Caco-2 (cell line): ENCODE data around the gene TTC28. TPM values are rescaled to one million over a fixed set of nuclear protein-coding genes. Genes with fewer than 3 reads are reported as not detected.

Experiments used
- BruUV-seq: library from RNA; stranded (reverse); fragments of 400-500 nt; replicated peaks from 2 replicates; lab custom pipeline; 2021; lab: Mats Ljungman, UMichigan
- CTCF ChIA-PET: fragments of 300-600 bp; sonication (Branson Sonifier 250); formaldehyde crosslinking; loops from one replicate; lab custom pipeline; 2022; ENCODE audit warnings: antibody characterized with exemption; lab: Charles Lee
- POLR2A ChIA-PET: fragments of 300-600 bp; sonication (Branson Sonifier 250); formaldehyde crosslinking; loops from one replicate; lab custom pipeline; 2022; ENCODE audit warnings: antibody characterized with exemption; lab: Charles Lee
- DNase-seq, 2 experiments: peaks; one replicate each; pipeline versions ENCODE4 v3.0.0 to v3.0.0-alpha.2; 2020 to 2022
- H3K27me3 ChIP-seq: replicated peaks from 2 replicates; pipeline ENCODE4 v1.6.0; 2011; ENCODE audit warnings: low read length; ENCODE audit not compliant: control insufficient read depth, insufficient read depth
- H3K36me3 ChIP-seq: 2 replicates; pipeline ENCODE4 v1.5.1; 2011; ENCODE audit warnings: low read length; ENCODE audit not compliant: control insufficient read depth, insufficient read depth
- H3K4me1 ChIP-seq: fragments of 250-450 bp; sonication (Bioruptor Pico); 2 replicates; pipeline ENCODE4 v1.5.1; 2020; ENCODE audit warnings: mild to moderate bottlenecking
- H3K4me3 ChIP-seq: 2 replicates; pipeline ENCODE4 v1.5.1; 2011; ENCODE audit warnings: low read depth, mild to moderate bottlenecking, control low read depth, low read length
- H3K9me3 ChIP-seq: fragments of 250-450 bp; sonication (Bioruptor Pico); 2 replicates; pipeline ENCODE4 v1.5.1; 2020; ENCODE audit warnings: mild to moderate bottlenecking, moderate library complexity
- H3K27ac Mint-ChIP-seq: one replicate; pipeline ENCODE4 v1.8.0; 2022; ENCODE audit warnings: mixed read lengths; ENCODE audit not compliant: unreplicated experiment
- H3K27me3 Mint-ChIP-seq: one replicate; pipeline ENCODE4 v1.8.0; 2022; ENCODE audit warnings: mixed read lengths; ENCODE audit not compliant: insufficient read depth, unreplicated experiment
- H3K36me3 Mint-ChIP-seq: one replicate; pipeline ENCODE4 v1.8.0; 2022; ENCODE audit warnings: mild to moderate bottlenecking, mixed read lengths; ENCODE audit not compliant: insufficient read depth, unreplicated experiment
- H3K4me1 Mint-ChIP-seq: one replicate; pipeline ENCODE4 v1.8.0; 2022; ENCODE audit warnings: low read depth, mixed read lengths; ENCODE audit not compliant: unreplicated experiment
- H3K4me3 Mint-ChIP-seq: one replicate; pipeline ENCODE4 v1.8.0; 2022; ENCODE audit warnings: mild to moderate bottlenecking, moderate library complexity, mixed read lengths; ENCODE audit not compliant: unreplicated experiment
- H3K9me3 Mint-ChIP-seq: one replicate; pipeline ENCODE4 v1.8.0; 2022; ENCODE audit warnings: mixed read lengths; ENCODE audit not compliant: unreplicated experiment
- intact Hi-C: fragments of 100-400 bp; cut with micrococcal nuclease; formaldehyde crosslinking; loops from one replicate; pipeline ENCODE4 v1.10.0; 2022; ENCODE audit not compliant: unreplicated experiment
- total RNA-seq: library from RNA; stranded (reverse); gene quantifications from 2 replicates; pipeline ENCODE4 v1.2.3, GENCODE V29; 2022
- TF ChIP-seq, protein P1 (sequence below), 2 experiments: fragments of 200-600 bp in 1 of 2; IDR thresholded peaks; 1 replicate in 1 of 2; 2 replicates in 1 of 2; pipeline versions ENCODE4 v1.5.1 to v1.8.0; 2011 to 2022; ENCODE audit warnings: antibody characterized with exemption in 1 of 2, control low read depth in 1 of 2, inconsistent platforms in 1 of 2, low read depth in 1 of 2, low read length in 1 of 2, mild to moderate bottlenecking in 1 of 2, moderate library complexity in 1 of 2; ENCODE audit not compliant: insufficient read depth in 1 of 2, severe bottlenecking in 1 of 2, unreplicated experiment in 1 of 2

The TTC28 gene
- total RNA-seq, 1 experiment from 2014 or later = 12.0 TPM

- no peak overlapping the region for H3K27ac Mint-ChIP-seq
- Histone ChIP-seq H3K36me3 (no peaks in the 10 kb centered on the region), H3K4me3 (no peak overlapping the region), H3K27me3 (no peaks in the 10 kb centered on the region), H3K9me3 (no peaks in the 10 kb centered on the region), H3K4me1 (peaks cover 31% of the 10 kb centered on the region)
- H3K36me3 Mint-ChIP-seq = no peaks in the 10 kb centered on the region
- no peak for DNase-seq
- no TSS peak for BruUV-seq
- no peaks in the 10 kb centered on the region for H3K27me3 Mint-ChIP-seq
- TF ChIP-seq, protein P1, sequence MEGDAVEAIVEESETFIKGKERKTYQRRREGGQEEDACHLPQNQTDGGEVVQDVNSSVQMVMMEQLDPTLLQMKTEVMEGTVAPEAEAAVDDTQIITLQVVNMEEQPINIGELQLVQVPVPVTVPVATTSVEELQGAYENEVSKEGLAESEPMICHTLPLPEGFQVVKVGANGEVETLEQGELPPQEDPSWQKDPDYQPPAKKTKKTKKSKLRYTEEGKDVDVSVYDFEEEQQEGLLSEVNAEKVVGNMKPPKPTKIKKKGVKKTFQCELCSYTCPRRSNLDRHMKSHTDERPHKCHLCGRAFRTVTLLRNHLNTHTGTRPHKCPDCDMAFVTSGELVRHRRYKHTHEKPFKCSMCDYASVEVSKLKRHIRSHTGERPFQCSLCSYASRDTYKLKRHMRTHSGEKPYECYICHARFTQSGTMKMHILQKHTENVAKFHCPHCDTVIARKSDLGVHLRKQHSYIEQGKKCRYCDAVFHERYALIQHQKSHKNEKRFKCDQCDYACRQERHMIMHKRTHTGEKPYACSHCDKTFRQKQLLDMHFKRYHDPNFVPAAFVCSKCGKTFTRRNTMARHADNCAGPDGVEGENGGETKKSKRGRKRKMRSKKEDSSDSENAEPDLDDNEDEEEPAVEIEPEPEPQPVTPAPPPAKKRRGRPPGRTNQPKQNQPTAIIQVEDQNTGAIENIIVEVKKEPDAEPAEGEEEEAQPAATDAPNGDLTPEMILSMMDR (IDR thresholded peaks at IDR 0.05; ENCODE audit: insufficient read depth in 1 of 2, low read depth in 1 of 2, low read length in 1 of 2, severe bottlenecking in 1 of 2, unreplicated experiment in 1 of 2) = no peak
- H3K4me1 Mint-ChIP-seq = peaks cover 19% of the 10 kb centered on the region
- intact Hi-C loops = no loop called here
- H3K9me3 Mint-ChIP-seq = no peaks in the 10 kb centered on the region
- H3K4me3 Mint-ChIP-seq = no peak overlapping the region
- ChIA-PET POLR2A (no interaction called here), CTCF (interaction anchor here (0.6 kb wide), 1 partner anchor 33 kb away, joined by 3 read pairs; no protein-coding TSS in a partner anchor)
Observed at GRCh38 chr22:28429711-28430110, 249.9 kb downstream of the TTC28 start.

- no peak for DNase-seq
- Mint-ChIP-seq H3K36me3 (no peaks in the 10 kb centered on the region), H3K4me1 (peaks cover 26% of the 10 kb centered on the region), H3K4me3 (no peak overlapping the region), H3K9me3 (no peaks in the 10 kb centered on the region), H3K27ac (no peak overlapping the region), H3K27me3 (no peaks in the 10 kb centered on the region)
- Histone ChIP-seq H3K36me3 (no peaks in the 10 kb centered on the region), H3K27me3 (no peaks in the 10 kb centered on the region), H3K4me1 (peaks cover 40% of the 10 kb centered on the region), H3K9me3 (no peaks in the 10 kb centered on the region), H3K4me3 (no peak overlapping the region)
- POLR2A ChIA-PET = no interaction called here
- no TSS peak for BruUV-seq
- CTCF ChIA-PET = no interaction called here
- intact Hi-C loops = no loop called here
- TF ChIP-seq, protein P1 (IDR thresholded peaks at IDR 0.05; ENCODE audit: insufficient read depth in 1 of 2, low read depth in 1 of 2, low read length in 1 of 2, severe bottlenecking in 1 of 2, unreplicated experiment in 1 of 2) = no peak
Observed at GRCh38 chr22:28428271-28428670, 251.4 kb downstream of the TTC28 start.

GRCh38 chr22:28426346-28427132 lies 253.1 kb downstream of the TTC28 start:
- ChIA-PET POLR2A (no interaction called here), CTCF (no interaction called here)
- TF ChIP-seq, protein P1 (IDR thresholded peaks at IDR 0.05; ENCODE audit: insufficient read depth in 1 of 2, low read depth in 1 of 2, low read length in 1 of 2, severe bottlenecking in 1 of 2, unreplicated experiment in 1 of 2) = no peak
- intact Hi-C loops = no loop called here
- no peaks in the 10 kb centered on the region for H3K27me3 ChIP-seq
- no TSS peak for BruUV-seq
- Mint-ChIP-seq H3K27me3 (no peaks in the 10 kb centered on the region), H3K27ac (peak overlapping the region; percentile 64), H3K9me3 (no peaks in the 10 kb centered on the region), H3K36me3 (no peaks in the 10 kb centered on the region), H3K4me1 (peaks cover 26% of the 10 kb centered on the region), H3K4me3 (peak overlapping the region; percentile 25)
- peaks cover 40% of the 10 kb centered on the region for H3K4me1 ChIP-seq
- H3K4me3 ChIP-seq = no peak overlapping the region
- no peaks in the 10 kb centered on the region for H3K9me3 ChIP-seq
- no peak for DNase-seq
- H3K36me3 ChIP-seq = no peaks in the 10 kb centered on the region
